HG03558 (cell line): ENCODE results near the gene COX19.

Experiments
- ATAC-seq: cut with Tn5 transposase; IDR thresholded peaks from one replicate; pipeline ENCODE4 v1.9.1; 2021; ENCODE audit warnings: moderate number of reproducible peaks; ENCODE audit not compliant: unreplicated experiment; ENCODE audit errors: extremely low read depth

The COX19 gene

GRCh38 chr7:992709-993607 is 17.6 kb upstream of the COX19 start:
- ATAC-seq = peak; percentile 46

- no peak for ATAC-seq
Measured at GRCh38 chr7:991729-992656, 16.6 kb upstream of the COX19 start.

GRCh38 chr7:990933-991728 is 15.8 kb upstream of the COX19 start:
- no peak for ATAC-seq

- no peak for ATAC-seq
Measured at GRCh38 chr7:990352-990932, 15.1 kb upstream of the COX19 start.

DNA sequence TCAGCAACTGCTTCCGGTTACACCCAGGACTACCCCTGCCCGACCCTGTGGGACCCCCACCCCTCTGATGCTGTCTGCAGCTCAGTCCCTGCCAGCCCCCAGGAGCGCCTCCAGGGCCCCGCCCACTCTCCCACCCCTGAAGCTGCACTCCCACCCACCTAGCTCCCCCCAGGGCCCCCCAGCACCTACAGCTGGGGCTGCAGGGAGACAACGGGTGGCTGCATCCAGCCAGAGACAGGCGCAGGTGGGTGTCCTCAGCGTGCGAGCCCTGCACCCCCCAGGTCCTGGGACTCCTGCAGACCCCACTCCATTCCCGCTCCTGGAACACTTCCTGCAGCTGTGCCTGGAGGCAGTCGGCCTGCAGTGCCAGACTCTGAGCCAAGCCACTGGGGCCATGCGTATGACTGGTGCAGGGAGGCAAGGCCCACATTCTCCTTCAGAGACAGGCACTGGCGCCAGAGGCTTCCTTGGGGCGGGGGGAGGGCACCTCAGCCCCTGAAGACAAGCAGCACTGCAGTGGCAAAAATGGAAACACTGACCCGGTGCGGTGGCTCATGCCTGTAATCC is 13.7 kb upstream of the COX19 start:
- no peak for ATAC-seq

- ATAC-seq = no peak
Measured at GRCh38 chr7:988426-988911, 13.1 kb upstream of the COX19 start.

- no peak for ATAC-seq
Measured at GRCh38 chr7:987909-988308, 12.6 kb upstream of the COX19 start.

- ATAC-seq = no peak
Measured at GRCh38 chr7:986766-987751, 11.7 kb upstream of the COX19 start.

GRCh38 chr7:985915-986741 is 10.8 kb upstream of the COX19 start:
- no peak for ATAC-seq

DNA sequence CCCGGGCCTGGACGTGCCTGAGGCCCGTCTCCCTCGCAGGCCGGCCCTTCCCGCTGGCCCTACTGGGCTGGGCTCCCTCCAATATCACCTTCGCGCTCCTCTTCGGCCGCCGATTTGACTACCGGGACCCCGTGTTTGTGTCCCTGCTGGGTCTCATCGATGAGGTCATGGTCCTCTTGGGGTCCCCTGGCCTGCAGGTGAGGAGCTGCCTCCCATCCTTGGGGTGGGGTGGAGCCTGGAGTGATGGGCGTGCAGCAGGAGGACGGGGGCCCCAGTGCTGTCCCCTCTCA is 9.7 kb upstream of the COX19 start:
- no peak for ATAC-seq

- ATAC-seq = no peak
Measured at GRCh38 chr7:984361-985126, 9.2 kb upstream of the COX19 start.

- ATAC-seq = no peak
Measured at GRCh38 chr7:983616-984071, 8.3 kb upstream of the COX19 start.

DNA sequence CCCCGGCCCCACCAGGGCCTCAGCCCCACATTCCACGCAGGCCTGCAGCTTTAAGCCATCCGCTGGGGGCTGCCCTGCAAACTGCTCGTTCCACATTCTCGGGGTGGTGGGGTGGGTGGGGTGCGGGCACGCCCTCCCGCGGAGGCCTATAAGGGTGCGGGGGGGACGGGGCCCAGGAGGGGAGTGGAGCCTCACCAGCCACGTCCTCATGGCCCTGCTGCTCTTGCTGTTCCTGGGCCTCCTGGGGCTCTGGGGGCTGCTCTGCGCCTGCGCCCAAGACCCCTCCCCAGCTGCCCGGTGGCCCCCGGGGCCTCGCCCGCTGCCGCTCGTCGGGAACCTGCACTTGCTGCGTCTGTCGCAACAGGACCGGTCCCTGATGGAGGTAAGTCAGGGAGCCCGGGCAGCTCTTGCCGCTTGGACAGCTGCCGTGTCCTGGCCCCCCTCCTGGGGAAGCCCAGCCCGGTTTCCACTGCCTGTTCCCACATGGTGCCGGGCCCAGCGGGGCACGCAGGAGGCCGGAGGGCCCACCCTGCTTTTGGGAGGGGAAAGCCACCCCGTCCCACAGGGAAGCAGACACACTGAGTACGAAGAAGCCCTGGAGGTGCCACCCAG is 7.8 kb upstream of the COX19 start, which contains the start of gene CYP2W1:
TSS of gene CYP2W1 (plus strand) at position 178 of the 612 bp plus-strand sequence. CDS start at position 209, 31 bp downstream.
- no peak for ATAC-seq

GRCh38 chr7:982511-983003 is 7.2 kb upstream of the COX19 start:
- no peak for ATAC-seq

DNA sequence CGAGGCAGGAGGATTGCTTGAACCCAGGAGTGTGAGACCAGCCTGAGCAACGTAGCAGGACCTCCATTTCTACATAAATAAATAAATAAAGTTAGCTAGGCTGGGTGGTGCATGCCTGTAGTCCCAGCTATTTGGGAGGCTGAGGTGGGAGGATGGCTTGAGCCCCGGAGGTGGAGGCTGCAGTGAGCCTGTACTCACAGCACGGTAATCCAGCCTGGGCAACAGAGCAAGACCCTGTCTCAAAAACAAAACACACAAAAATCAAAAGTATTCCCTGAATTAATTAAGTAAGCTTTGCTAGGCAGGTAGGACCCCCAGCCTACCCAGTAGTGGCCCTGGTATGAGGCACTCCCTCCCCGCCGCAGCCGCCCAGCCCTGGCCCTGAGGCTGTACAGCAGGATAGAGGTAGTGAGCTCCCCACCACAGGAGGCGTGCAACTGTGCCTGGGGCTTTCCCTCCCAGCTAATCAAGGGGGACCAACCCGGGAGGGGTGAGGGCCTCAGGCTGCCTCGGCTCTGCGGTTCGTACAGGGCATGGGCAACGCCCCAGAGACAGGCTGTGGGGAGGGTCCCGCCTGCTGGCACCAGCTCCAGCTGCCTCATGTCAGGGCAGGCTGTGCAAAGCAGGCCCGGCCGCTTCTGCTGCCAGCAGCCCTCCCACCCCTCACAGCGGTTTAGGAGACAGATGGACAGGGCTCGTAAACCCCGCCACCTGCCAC is 6.6 kb upstream of the COX19 start:
- no peak for ATAC-seq
